ENCODE results near the gene BIRC2. TPM values are rescaled to one million over a fixed set of nuclear protein-coding genes. Genes with fewer than 3 reads are reported as not detected.

The BIRC2 gene
- total RNA-seq, 1 donor from 2014 or later: 69.9 TPM

DNA sequence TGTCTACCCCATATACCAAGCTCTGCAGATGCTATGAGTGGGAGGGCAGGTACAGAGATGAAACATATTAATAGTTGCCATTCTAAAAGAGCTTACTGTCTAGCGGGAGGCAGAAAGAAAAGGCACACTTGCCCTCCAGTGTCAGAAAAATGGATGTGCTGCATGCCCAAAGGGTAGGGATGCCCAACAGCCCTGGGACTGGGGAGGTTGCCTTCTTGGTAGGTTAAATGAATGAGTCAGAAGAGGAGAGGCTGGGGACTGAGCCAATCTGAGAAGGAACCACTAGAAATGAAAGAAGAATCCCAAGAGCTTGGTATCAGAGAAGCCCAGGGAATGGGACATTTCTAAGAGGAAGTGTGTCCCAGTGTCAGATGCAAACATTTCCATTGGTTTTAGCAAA lies 28.5 kb upstream of the BIRC2 start:
- no peaks in the 10 kb centered on the region for H3K9me3 ChIP-seq (ENCODE audit: insufficient read depth, low read depth, low read length)
- no peak overlapping the region for H3K4me2 ChIP-seq (ENCODE audit: low read length)
- H2AFZ ChIP-seq (ENCODE audit: low read depth, low read length): no peak overlapping the region
- H3K36me3 ChIP-seq (ENCODE audit: insufficient read depth, low read length): no peaks in the 10 kb centered on the region
- no peak overlapping the region for H3K9ac ChIP-seq (ENCODE audit: low read length)
- H3K4me1 ChIP-seq (ENCODE audit: insufficient read depth, low read length): peaks cover 9% of the 10 kb centered on the region
- FAIRE-seq: no peak
- no peak for DNase-seq (ENCODE audit: low read depth)
- peaks cover 4% of the 10 kb centered on the region for H3K36me3 Mint-ChIP-seq (ENCODE audit: low read depth, unreplicated experiment)
- peak overlapping the region; percentile 8 for H3K4me3 Mint-ChIP-seq (ENCODE audit: unreplicated experiment)
- peaks cover 4% of the 10 kb centered on the region for H3K27me3 Mint-ChIP-seq (ENCODE audit: low read depth, unreplicated experiment)
- peaks cover 10% of the 10 kb centered on the region for H3K4me1 Mint-ChIP-seq (ENCODE audit: low read depth, unreplicated experiment)
- H3K27me3 ChIP-seq (ENCODE audit: insufficient read depth, low read length): no peaks in the 10 kb centered on the region
- no peak overlapping the region for H3K27ac Mint-ChIP-seq (ENCODE audit: unreplicated experiment)
- H3K27ac ChIP-seq (ENCODE audit: low read depth, low read length): no peak overlapping the region
- no peaks in the 10 kb centered on the region for H3K79me2 ChIP-seq (ENCODE audit: insufficient read depth, low read length)
- no peaks in the 10 kb centered on the region for H3K9me3 Mint-ChIP-seq (ENCODE audit: unreplicated experiment)
- H3K4me3 ChIP-seq (ENCODE audit: insufficient read depth, low read depth, low read length): no peak overlapping the region
- TF ChIP-seq CTCF (IDR thresholded peaks at IDR 0.05; ENCODE audit: insufficient read depth, low read depth, low read length): no peak
- TF ChIP-seq EZH2 (IDR thresholded peaks at IDR 0.05; ENCODE audit: insufficient read depth, low read length): no peak
- H4K20me1 ChIP-seq (ENCODE audit: insufficient read depth, low read length): no peaks in the 10 kb centered on the region

- no peaks in the 10 kb centered on the region for H3K79me2 ChIP-seq (ENCODE audit: insufficient read depth, low read length)
- H3K4me3 ChIP-seq (ENCODE audit: insufficient read depth, low read depth, low read length): no peak overlapping the region
- H3K36me3 ChIP-seq (ENCODE audit: insufficient read depth, low read length): no peaks in the 10 kb centered on the region
- no peaks in the 10 kb centered on the region for H3K27me3 ChIP-seq (ENCODE audit: insufficient read depth, low read length)
- Mint-ChIP-seq H3K27me3 (ENCODE audit: low read depth, unreplicated experiment) (peaks cover 4% of the 10 kb centered on the region), H3K4me3 (ENCODE audit: unreplicated experiment) (no peak overlapping the region), H3K4me1 (ENCODE audit: low read depth, unreplicated experiment) (peaks cover 10% of the 10 kb centered on the region), H3K36me3 (ENCODE audit: low read depth, unreplicated experiment) (peaks cover 4% of the 10 kb centered on the region), H3K27ac (ENCODE audit: unreplicated experiment) (no peak overlapping the region), H3K9me3 (ENCODE audit: unreplicated experiment) (no peaks in the 10 kb centered on the region)
- no peak overlapping the region for H2AFZ ChIP-seq (ENCODE audit: low read depth, low read length)
- no peaks in the 10 kb centered on the region for H4K20me1 ChIP-seq (ENCODE audit: insufficient read depth, low read length)
- DNase-seq (ENCODE audit: low read depth) (no peak), FAIRE-seq (no peak)
- H3K4me2 ChIP-seq (ENCODE audit: low read length): no peak overlapping the region
- H3K9me3 ChIP-seq (ENCODE audit: insufficient read depth, low read depth, low read length): no peaks in the 10 kb centered on the region
- peaks cover 9% of the 10 kb centered on the region for H3K4me1 ChIP-seq (ENCODE audit: insufficient read depth, low read length)
- H3K9ac ChIP-seq (ENCODE audit: low read length): no peak overlapping the region
- no peak for TF ChIP-seq EZH2 (IDR thresholded peaks at IDR 0.05; ENCODE audit: insufficient read depth, low read length)
- TF ChIP-seq CTCF (IDR thresholded peaks at IDR 0.05; ENCODE audit: insufficient read depth, low read depth, low read length): no peak
- no peak overlapping the region for H3K27ac ChIP-seq (ENCODE audit: low read depth, low read length)
Observed at GRCh38 chr11:102319544-102319943, 27.5 kb upstream of the BIRC2 start.

DNA sequence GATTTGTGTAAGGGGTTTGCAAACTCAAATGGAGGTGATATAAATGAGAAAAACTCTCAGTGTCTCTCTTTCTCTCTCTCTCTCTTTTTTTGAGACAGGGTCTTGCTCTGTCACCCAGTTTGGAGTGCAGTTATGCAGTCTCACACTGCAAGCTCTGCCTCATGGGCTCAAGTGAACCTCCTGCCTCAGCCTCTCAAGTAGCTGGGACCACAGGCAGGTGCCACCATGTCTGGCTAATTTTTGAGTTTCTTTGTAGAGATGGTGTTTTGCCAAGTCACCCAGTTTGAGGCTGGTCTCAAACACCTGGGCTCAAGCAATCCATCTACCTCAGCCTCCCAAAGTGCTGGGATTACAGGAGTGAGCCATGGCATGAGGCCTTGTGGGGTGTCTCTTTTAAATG lies 26.8 kb upstream of the BIRC2 start:
- peaks cover 4% of the 10 kb centered on the region for H3K36me3 Mint-ChIP-seq (ENCODE audit: low read depth, unreplicated experiment)
- FAIRE-seq: no peak
- peaks cover 10% of the 10 kb centered on the region for H3K4me1 Mint-ChIP-seq (ENCODE audit: low read depth, unreplicated experiment)
- TF ChIP-seq EZH2 (IDR thresholded peaks at IDR 0.05; ENCODE audit: insufficient read depth, low read length) (no peak), CTCF (IDR thresholded peaks at IDR 0.05; ENCODE audit: insufficient read depth, low read depth, low read length) (no peak)
- Histone ChIP-seq H4K20me1 (ENCODE audit: insufficient read depth, low read length) (no peaks in the 10 kb centered on the region), H3K4me3 (ENCODE audit: insufficient read depth, low read depth, low read length) (no peak overlapping the region), H3K4me1 (ENCODE audit: insufficient read depth, low read length) (peaks cover 9% of the 10 kb centered on the region), H3K27me3 (ENCODE audit: insufficient read depth, low read length) (no peaks in the 10 kb centered on the region), H3K27ac (ENCODE audit: low read depth, low read length) (no peak overlapping the region), H3K9me3 (ENCODE audit: insufficient read depth, low read depth, low read length) (no peaks in the 10 kb centered on the region), H3K9ac (ENCODE audit: low read length) (no peak overlapping the region), H2AFZ (ENCODE audit: low read depth, low read length) (no peak overlapping the region), H3K4me2 (ENCODE audit: low read length) (no peak overlapping the region), H3K79me2 (ENCODE audit: insufficient read depth, low read length) (no peaks in the 10 kb centered on the region), H3K36me3 (ENCODE audit: insufficient read depth, low read length) (no peaks in the 10 kb centered on the region)
- H3K4me3 Mint-ChIP-seq (ENCODE audit: unreplicated experiment): no peak overlapping the region
- no peak for DNase-seq (ENCODE audit: low read depth)
- peaks cover 4% of the 10 kb centered on the region for H3K27me3 Mint-ChIP-seq (ENCODE audit: low read depth, unreplicated experiment)
- no peaks in the 10 kb centered on the region for H3K9me3 Mint-ChIP-seq (ENCODE audit: unreplicated experiment)
- H3K27ac Mint-ChIP-seq (ENCODE audit: unreplicated experiment): no peak overlapping the region

All from astrocyte (in vitro differentiated cells and primary cell).